Breast epithelium (tissue), 3 donors: ENCODE measurements around the gene LZTS2.

Source experiments
- CTCF ChIP-seq, 3 donors: fragments of 450-650 bp; IDR thresholded peaks; one replicate each; pipeline ENCODE4 v1.5.1; 2016 to 2017; ENCODE audit warnings: antibody characterized with exemption in 3 of 3, mild to moderate bottlenecking in 3 of 3, moderate library complexity in 3 of 3
- POLR2A ChIP-seq: fragments of 450-650 bp; IDR thresholded peaks from one replicate; pipeline ENCODE4 v1.6.1; 2016; ENCODE audit warnings: antibody characterized with exemption, mild to moderate bottlenecking, moderate library complexity

- TF ChIP-seq CTCF (IDR thresholded peaks at IDR 0.05) (no peak), POLR2A (no peak)
Observed at GRCh38 chr10:101053516-101053915, 53.9 kb downstream of the LZTS2 start.
